Iris pigment epithelial cell (primary cell): ENCODE measurements around the gene RFX2.
"Not testable (repeated sequence)": the region's sequence is repeated elsewhere in the genome, so short reads cannot be mapped to it uniquely, and the experiment has no call there.

ENCODE experiments used
- DNase-seq: peaks from one replicate; pipeline ENCODE4 v3.0.0-alpha.2; 2011; ENCODE audit warnings: low read depth

RFX2 gene

GRCh38 chr19:6074709-6075403 is 35.4 kb downstream of the RFX2 start:
- no peak for DNase-seq

GRCh38 chr19:6073858-6074708 is 36.2 kb downstream of the RFX2 start:
- DNase-seq = no peak

DNA sequence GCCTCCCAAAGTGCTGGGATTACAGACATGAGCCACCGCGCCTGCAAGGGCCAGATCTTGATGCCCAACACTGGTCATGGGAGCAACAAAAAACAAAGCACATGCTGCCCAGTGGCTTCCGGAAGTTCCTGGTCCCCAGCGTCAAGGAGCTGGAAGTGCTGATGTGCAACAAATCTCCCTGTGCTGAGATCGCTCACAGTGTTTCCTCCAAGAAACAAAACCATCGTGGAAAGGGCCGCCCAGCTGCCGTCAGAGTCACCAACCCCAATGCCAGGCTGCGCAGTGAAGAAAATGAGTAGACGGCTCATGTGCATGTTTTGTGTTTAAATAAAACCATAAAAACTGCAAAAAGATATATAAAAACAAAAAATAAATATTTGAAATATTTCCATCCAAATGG is 37.1 kb downstream of the RFX2 start:
- not testable (repeated sequence) for DNase-seq

- DNase-seq = no peak
Measured at GRCh38 chr19:6071875-6072274, 38.4 kb downstream of the RFX2 start.

DNA sequence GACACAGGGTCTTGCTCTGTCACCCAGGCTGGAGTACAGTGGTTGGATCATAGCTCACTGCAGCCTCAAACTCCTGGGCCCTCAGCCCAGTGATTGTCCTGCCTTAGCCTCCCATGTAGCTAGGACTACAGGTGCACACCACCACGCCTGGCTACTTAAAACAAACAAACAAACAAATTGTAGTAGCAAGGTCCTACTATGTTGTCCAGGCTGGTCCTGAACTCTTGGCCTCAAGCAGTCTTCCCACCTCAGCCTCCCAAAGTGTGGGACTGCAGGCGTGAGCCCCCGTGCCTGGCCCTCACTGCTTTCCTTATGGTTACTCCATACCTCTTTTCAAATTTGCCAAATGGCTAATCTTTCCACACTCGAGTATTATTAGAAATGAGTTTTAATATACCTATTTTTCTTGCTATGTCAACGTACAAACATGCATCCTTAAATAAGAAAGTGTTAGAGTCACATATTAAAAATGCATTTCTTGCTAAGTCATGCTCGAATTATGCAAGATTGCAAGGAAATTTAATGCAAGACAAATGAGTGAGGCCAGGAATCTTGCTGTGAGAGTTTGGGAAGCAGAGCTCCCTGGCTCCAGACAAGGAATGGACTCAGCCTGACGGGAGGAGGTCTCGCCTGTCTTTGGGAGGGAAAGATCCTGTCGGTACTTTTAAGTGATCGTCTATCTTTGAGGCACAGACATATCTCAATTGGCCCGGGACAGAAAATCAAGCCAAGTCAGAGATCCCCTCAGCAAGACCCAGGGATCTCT is 39.4 kb downstream of the RFX2 start:
- peak; percentile 51 for DNase-seq

DNA sequence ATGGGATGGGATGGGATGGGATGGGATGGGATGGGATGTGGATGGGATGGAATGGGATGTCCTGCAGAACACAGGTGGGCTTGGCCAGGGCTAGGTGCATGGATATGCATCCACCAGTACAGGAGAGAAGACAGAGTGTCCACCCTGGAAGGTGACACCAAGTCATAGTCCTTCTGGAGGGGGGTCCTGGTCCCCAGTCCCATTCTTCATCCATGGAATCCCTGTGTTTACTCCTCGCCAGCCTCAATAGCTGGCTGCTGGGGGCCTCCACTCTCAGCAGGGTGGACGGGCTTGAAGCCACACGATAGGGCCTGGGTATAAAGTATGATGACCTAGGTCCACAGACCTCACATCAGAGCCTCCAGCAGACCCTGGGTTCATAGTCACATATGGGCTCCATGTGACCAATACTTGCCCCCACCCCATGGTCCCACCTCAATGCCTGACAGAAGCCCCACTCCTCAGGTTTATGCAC is 40.1 kb downstream of the RFX2 start:
- no peak for DNase-seq

DNA sequence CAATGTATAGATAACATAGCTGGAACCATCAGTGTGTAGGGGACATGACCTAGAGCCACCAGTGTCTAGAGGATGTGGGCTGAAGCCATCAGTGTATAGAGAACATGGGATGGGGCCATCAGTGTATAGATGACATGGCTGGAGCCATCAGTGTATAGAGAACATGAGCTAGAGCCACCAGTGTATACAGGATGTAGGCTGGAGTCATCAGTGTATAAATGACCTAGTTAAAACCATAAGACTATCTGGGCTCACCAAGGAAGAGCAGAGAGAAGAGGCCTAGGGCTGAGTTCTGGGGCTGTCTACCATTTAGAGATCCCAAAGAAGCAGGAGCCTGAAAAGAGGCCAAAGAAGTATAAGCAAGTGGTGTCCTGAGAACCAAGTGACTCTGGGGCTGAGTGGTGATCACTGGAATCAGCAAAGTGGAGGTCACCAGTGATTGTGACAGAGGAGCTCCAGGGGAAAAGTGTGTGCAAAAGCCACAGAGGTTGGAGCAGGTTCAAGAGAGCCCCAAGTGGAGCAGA is 41.0 kb downstream of the RFX2 start:
- DNase-seq = no peak

GRCh38 chr19:6068711-6069110 is 41.6 kb downstream of the RFX2 start:
- no peak for DNase-seq

- no peak for DNase-seq
Measured at GRCh38 chr19:6067975-6068374, 42.3 kb downstream of the RFX2 start.

- peak; percentile 84 for DNase-seq
Measured at GRCh38 chr19:6066661-6067646, 43.3 kb downstream of the RFX2 start.

GRCh38 chr19:6065685-6066374 is 44.5 kb downstream of the RFX2 start:
- no peak for DNase-seq

DNA sequence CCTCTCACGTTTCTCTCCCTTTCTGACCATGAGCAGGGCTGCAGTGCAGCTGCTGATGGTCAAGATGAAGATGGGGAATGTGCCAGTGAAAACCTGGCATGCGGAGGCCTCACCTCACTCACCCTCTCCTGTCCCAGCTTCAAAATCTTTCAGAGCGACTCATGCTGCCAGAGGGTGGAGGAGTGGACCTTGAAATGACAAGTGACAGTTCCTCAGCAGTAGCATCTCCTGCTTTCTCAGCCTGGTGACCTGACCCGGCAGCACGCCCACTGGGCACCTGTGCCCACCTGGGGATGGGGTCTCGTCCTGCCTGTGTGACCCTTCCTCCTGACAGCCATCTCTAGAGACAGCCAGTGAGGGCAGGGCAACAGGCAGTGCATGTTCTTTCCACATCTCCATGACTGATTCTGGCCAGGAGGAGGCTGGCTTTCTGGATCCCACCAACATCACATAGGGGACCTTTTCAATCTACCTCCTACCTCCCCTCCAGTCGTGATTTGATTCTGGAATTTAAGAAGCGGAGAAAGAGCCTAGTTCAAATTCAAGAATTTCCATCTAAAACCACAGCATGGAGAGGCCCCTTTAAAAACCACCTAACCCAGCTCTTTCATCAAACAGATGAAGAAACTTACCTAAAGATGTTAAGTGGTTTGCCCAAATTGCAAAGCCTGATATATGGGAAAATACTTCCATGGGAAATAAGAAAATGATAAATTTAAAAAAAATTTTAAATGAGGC is 45.8 kb downstream of the RFX2 start:
- no peak for DNase-seq

DNA sequence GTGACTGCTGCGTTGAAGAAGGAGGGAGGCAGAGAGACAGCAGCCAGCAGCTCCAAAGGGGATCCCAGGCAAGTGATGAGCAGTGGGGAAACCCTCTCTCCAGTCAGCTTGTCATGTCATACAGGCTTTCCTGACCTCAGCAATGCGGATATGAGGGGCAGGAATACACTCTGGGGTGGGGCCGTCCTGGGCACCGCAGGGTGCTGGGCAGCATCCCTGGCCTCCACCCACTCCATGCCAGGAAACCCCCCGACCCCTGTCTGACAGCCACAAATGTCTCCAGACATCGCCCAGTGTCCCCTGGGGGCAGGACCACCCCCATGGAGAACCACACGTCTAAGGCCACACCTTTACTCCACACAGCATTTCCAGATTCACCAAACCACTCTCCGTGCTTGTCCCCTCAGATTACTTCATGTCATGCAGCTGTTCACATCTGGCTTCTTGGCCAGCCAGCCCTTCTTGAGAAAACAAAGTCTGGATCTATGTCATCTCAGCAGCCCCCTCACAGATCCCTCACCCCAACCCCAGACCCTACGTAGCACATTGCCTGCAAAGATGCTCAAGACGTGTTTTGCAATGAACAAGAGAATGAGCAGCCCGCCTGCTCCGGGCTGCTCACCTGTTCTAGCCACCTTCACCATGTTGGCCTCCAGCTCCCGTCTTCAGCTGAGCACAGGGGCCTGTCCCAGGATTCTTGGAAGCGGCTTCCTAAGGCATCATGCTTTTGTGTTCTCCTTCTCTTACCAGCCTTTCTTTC is 46.5 kb downstream of the RFX2 start:
- DNase-seq = no peak

GRCh38 chr19:6062961-6063575 is 47.2 kb downstream of the RFX2 start:
- DNase-seq = no peak

DNA sequence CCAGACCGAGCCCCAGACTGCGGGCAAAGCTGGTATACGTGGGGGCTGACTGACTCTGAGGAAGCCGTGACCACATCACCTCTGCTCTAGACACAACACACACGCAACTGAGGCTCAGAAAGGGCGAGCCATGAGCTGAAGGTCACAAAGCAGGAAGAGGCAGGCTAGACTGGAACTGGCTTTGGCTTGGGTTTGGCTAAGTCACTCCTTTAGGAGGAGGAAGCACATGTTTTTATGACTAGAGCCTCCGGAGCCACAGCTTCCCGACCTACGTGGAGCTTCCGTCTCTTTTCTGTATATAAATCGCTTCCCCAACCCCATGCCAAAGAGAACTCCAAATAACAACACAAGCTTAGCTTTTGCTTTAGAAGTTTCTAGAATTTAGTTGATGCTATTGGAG is 48.0 kb downstream of the RFX2 start:
- peak; percentile 57 for DNase-seq

- no peak for DNase-seq
Measured at GRCh38 chr19:6061376-6062130, 48.7 kb downstream of the RFX2 start.

DNA sequence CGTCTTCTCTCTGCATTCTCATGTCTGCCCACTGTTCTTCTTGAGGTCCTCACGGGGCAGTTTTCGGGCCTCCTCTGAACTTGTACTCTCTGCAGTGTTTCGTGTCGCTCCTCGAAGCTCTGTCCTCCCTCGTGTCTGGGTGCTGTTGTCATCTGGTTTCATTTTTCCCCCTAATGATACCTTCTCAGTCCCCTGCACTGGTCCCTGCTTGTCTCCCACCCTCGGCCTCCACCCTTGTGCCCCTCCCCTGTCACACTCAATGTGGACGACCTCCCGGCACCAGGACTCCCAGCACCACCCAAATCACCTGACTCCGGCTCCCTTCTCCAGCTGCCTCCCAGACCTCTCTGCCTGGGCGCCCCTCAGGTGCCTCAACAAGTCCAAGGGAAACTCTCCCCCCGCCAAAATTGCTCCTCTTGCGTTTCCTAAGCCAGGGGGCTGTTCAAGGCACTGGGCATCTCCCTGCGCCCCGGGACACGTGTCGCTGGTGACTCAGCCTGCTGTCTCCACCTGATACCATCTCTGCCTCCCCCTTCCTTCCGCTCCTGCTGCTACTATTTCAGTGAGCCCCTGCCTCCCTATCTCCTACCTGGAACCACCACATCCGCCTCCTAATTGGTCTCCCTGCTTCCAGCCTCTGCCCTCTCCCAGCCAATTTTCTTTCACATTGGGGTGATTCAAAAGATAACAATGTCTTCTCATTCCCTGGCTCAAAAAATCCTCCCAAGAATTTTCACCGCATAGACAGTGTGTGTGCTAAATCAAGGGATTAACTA is 49.5 kb downstream of the RFX2 start:
- DNase-seq = peak; percentile 58
